RPMI8226 (cell line): ENCODE results near the gene ABCB9.
"Not testable (repeated sequence)": the region's sequence is repeated elsewhere in the genome, so short reads cannot be mapped to it uniquely, and the experiment has no call there.

Source experiments
- DNase-seq: peaks from one replicate; pipeline ENCODE4 v3.0.0-alpha.2; 2015

Gene ABCB9

GRCh38 chr12:122892724-122893123 is 73.5 kb downstream of the ABCB9 start:
- not testable (repeated sequence) for DNase-seq

GRCh38 chr12:122891661-122892525 is 74.4 kb downstream of the ABCB9 start:
- no peak for DNase-seq

GRCh38 chr12:122889761-122890520 is 76.3 kb downstream of the ABCB9 start:
- DNase-seq, result peak; percentile 48

GRCh38 chr12:122888232-122888752 is 78.0 kb downstream of the ABCB9 start:
- DNase-seq, result peak; percentile 91

- no peak for DNase-seq
These were observed 78.4 kb downstream of the ABCB9 start for GRCh38 chr12:122887819-122888212.

- DNase-seq, result peak; percentile 92
These were observed 79.1 kb downstream of the ABCB9 start for GRCh38 chr12:122886851-122887818.

GRCh38 chr12:122886161-122886560 is 80.1 kb downstream of the ABCB9 start:
- no peak for DNase-seq

GRCh38 chr12:122884860-122885259 is 81.4 kb downstream of the ABCB9 start:
- DNase-seq, result no peak

GRCh38 chr12:122884091-122884826 is 82.0 kb downstream of the ABCB9 start:
- no peak for DNase-seq

GRCh38 chr12:122882908-122883558 is 83.2 kb downstream of the ABCB9 start:
- DNase-seq, result no peak

- no peak for DNase-seq
These were observed 85.6 kb downstream of the ABCB9 start for GRCh38 chr12:122880668-122881067.

GRCh38 chr12:122880155-122880667 is 86.1 kb downstream of the ABCB9 start:
- no peak for DNase-seq
